ENCODE results near the gene LRPAP1. TPM values are rescaled to one million over a fixed set of nuclear protein-coding genes. Genes with fewer than 3 reads are reported as not detected.

Gene LRPAP1
- total RNA-seq, 2 donors from 2014 or later = 44.9 to 48.7 TPM

GRCh38 chr4:3501126-3501824 lies 30.9 kb downstream of the LRPAP1 start:
- peak overlapping the region in 1 of 2 donors; percentile 40 for H3K27ac Mint-ChIP-seq
- DNase-seq (ENCODE audit: low spot score in 2 of 2) = no peak
- no peaks in the 10 kb centered on the region for H3K36me3 Mint-ChIP-seq

GRCh38 chr4:3500634-3501101 lies 31.6 kb downstream of the LRPAP1 start:
- Mint-ChIP-seq H3K36me3 (no peaks in the 10 kb centered on the region), H3K9me3 (no peaks in the 10 kb centered on the region), H3K27ac (no peak overlapping the region)
- ATAC-seq = no peak
- DNase-seq (ENCODE audit: low spot score in 2 of 2) = no peak

More at GRCh38 chr4:3501126-3501824, 30.9 kb downstream of the LRPAP1 start:
- no peak for ATAC-seq
- H3K9me3 Mint-ChIP-seq = no peaks in the 10 kb centered on the region

- no peaks in the 10 kb centered on the region for H3K9me3 Mint-ChIP-seq
- H3K27ac Mint-ChIP-seq = no peak overlapping the region
- no peak for DNase-seq (ENCODE audit: low spot score in 2 of 2)
- no peaks in the 10 kb centered on the region for H3K36me3 Mint-ChIP-seq
- ATAC-seq = no peak
These were observed 32.1 kb downstream of the LRPAP1 start for GRCh38 chr4:3500111-3500510.

GRCh38 chr4:3499710-3500109 lies 32.5 kb downstream of the LRPAP1 start:
- H3K36me3 Mint-ChIP-seq = no peaks in the 10 kb centered on the region
- no peak for DNase-seq (ENCODE audit: low spot score in 2 of 2)
- H3K27ac Mint-ChIP-seq = no peak overlapping the region
- H3K9me3 Mint-ChIP-seq = no peaks in the 10 kb centered on the region
- ATAC-seq = no peak

- Mint-ChIP-seq H3K9me3 (no peaks in the 10 kb centered on the region), H3K36me3 (no peaks in the 10 kb centered on the region), H3K27ac (no peak overlapping the region)
- DNase-seq (ENCODE audit: low spot score in 2 of 2) = no peak
- ATAC-seq = no peak
These were observed 33.2 kb downstream of the LRPAP1 start for GRCh38 chr4:3498901-3499510.

GRCh38 chr4:3498407-3498806 lies 33.8 kb downstream of the LRPAP1 start:
- ATAC-seq = no peak
- DNase-seq (ENCODE audit: low spot score in 2 of 2) = no peak
- Mint-ChIP-seq H3K27ac (no peak overlapping the region), H3K36me3 (no peaks in the 10 kb centered on the region), H3K9me3 (no peaks in the 10 kb centered on the region)

- ATAC-seq (no peak), DNase-seq (ENCODE audit: low spot score in 2 of 2) (no peak)
- Mint-ChIP-seq H3K9me3 (no peaks in the 10 kb centered on the region), H3K27ac (no peak overlapping the region), H3K36me3 (no peaks in the 10 kb centered on the region)
These were observed 34.5 kb downstream of the LRPAP1 start for GRCh38 chr4:3497523-3498389.

GRCh38 chr4:3497095-3497494 lies 35.1 kb downstream of the LRPAP1 start:
- peak overlapping the region in 1 of 2 donors; percentile 39 for H3K27ac Mint-ChIP-seq
- H3K36me3 Mint-ChIP-seq = no peaks in the 10 kb centered on the region
- H3K9me3 Mint-ChIP-seq = no peaks in the 10 kb centered on the region
- ATAC-seq (no peak), DNase-seq (ENCODE audit: low spot score in 2 of 2) (no peak)

GRCh38 chr4:3496021-3496420 lies 36.2 kb downstream of the LRPAP1 start:
- ATAC-seq = no peak
- no peak overlapping the region for H3K27ac Mint-ChIP-seq

GRCh38 chr4:3495204-3495975 lies 36.8 kb downstream of the LRPAP1 start:
- H3K9me3 Mint-ChIP-seq = no peaks in the 10 kb centered on the region
- no peaks in the 10 kb centered on the region for H3K36me3 Mint-ChIP-seq
- DNase-seq (ENCODE audit: low spot score in 2 of 2) = no peak
- no peak for ATAC-seq
- no peak overlapping the region for H3K27ac Mint-ChIP-seq

More at GRCh38 chr4:3496021-3496420, 36.2 kb downstream of the LRPAP1 start:
- H3K9me3 Mint-ChIP-seq = no peaks in the 10 kb centered on the region
- H3K36me3 Mint-ChIP-seq = no peaks in the 10 kb centered on the region
- DNase-seq (ENCODE audit: low spot score in 2 of 2) = no peak

- DNase-seq (ENCODE audit: low spot score in 2 of 2) (no peak), ATAC-seq (no peak)
- H3K9me3 Mint-ChIP-seq = no peaks in the 10 kb centered on the region
- no peak overlapping the region for H3K27ac Mint-ChIP-seq
- H3K36me3 Mint-ChIP-seq = no peaks in the 10 kb centered on the region
These were observed 37.8 kb downstream of the LRPAP1 start for GRCh38 chr4:3494462-3494871.

GRCh38 chr4:3493720-3494461 lies 38.3 kb downstream of the LRPAP1 start:
- DNase-seq (ENCODE audit: low spot score in 2 of 2) (no peak), ATAC-seq (no peak)
- Mint-ChIP-seq H3K9me3 (no peaks in the 10 kb centered on the region), H3K27ac (no peak overlapping the region), H3K36me3 (no peaks in the 10 kb centered on the region)

GRCh38 chr4:3492741-3493719 lies 39.2 kb downstream of the LRPAP1 start:
- no peaks in the 10 kb centered on the region for H3K36me3 Mint-ChIP-seq
- no peak overlapping the region for H3K27ac Mint-ChIP-seq
- no peaks in the 10 kb centered on the region for H3K9me3 Mint-ChIP-seq
- DNase-seq (ENCODE audit: low spot score in 2 of 2) (no peak), ATAC-seq (no peak)

GRCh38 chr4:3491681-3492405 lies 40.4 kb downstream of the LRPAP1 start:
- Mint-ChIP-seq H3K36me3 (no peaks in the 10 kb centered on the region), H3K9me3 (no peaks in the 10 kb centered on the region), H3K27ac (no peak overlapping the region)
- DNase-seq (ENCODE audit: low spot score in 2 of 2) (no peak), ATAC-seq (no peak)
